ENCODE measurements around the gene RIN1. TPM values are rescaled to one million over a fixed set of nuclear protein-coding genes. Genes with fewer than 3 reads are reported as not detected.

RIN1 gene
- total and polyA plus RNA-seq, 2 of the 13 experiments (the other 11 are each of a cell fraction or from before 2014, with no cell fraction given), result 2.4 to 4.1 TPM

DNA sequence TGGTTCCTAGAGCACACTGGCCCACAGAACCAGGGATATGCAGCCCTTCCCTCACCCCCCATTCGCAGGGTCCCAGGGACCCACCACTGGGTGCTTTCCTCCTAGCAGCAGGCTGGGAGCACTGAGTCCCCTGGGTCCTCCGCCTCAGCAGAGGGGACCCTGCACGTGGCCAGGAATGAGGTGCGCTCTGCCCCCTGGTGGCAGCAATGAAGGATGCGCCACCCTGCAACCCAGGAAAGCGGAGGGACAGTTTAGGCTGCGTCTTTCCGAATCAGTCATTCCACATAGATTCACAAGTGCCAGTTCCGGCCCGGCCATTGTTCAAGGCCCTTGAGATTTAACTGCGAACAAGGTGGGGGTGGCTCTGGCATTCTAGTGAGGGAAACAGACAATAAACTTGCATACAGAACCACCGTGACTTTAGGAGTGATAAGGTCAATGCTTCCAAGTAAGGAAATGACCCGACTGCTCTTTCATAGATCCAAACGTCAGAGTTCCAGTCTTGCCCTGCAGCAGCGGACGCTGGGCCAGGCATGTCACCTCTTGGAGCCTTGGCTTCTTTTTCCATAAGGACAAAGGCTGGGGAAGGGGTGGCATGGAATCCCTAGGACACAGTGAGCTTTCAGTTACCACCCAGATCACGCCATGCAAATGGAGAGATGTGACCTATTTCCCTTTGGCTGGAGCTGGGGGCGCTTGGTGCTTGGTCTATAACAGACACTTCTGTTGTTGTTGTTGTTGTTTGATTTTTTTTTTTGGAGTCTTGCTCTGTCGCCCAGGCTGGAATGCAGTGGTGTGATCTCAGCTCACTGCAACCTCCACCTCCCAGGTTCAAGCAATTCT, 7.7 kb downstream of the RIN1 start (continued):
- TF ChIP-seq FOSL1 (CRISPR knock-in tag; IDR thresholded peaks at IDR 0.05; ENCODE audit: borderline replicate concordance) (no peak), ZNF225 (CRISPR knock-in tag; IDR thresholded peaks at IDR 0.05) (no peak; the same call in 1 of the 2 replicates), ZNF589 (CRISPR knock-in tag; conservative IDR thresholded peaks at IDR 0.05) (0 out of 2 replicates have a peak, but pooled peaks have one; percentile 68), ZNF674 (CRISPR knock-in tag; IDR thresholded peaks at IDR 0.05; ENCODE audit: low read depth) (no peak), HNRNPH1 (optimal IDR thresholded peaks at IDR 0.05; ENCODE audit: low read depth, low read length) (no peak), HOXA9 (CRISPR knock-in tag; IDR thresholded peaks at IDR 0.05; ENCODE audit: borderline replicate concordance) (peak; percentile 68; the same call in 1 of the 2 replicates), REL (CRISPR knock-in tag; conservative IDR thresholded peaks at IDR 0.05) (no peak), ZSCAN31 (CRISPR knock-in tag; IDR thresholded peaks at IDR 0.05; ENCODE audit: low read depth) (no peak), RFX3 (CRISPR knock-in tag; IDR thresholded peaks at IDR 0.05) (no peak), HHEX (CRISPR knock-in tag; IDR thresholded peaks at IDR 0.05) (no peak; the same call in 1 of the 2 replicates), ZNF768 (CRISPR knock-in tag; IDR thresholded peaks at IDR 0.05) (peak; percentile 57; the same call in 1 of the 2 replicates), ZNF264 (CRISPR knock-in tag; IDR thresholded peaks at IDR 0.05) (0 out of 2 replicates have a peak, but pooled peaks have one; percentile 41), KDM5B (CRISPR knock-in tag; IDR thresholded peaks at IDR 0.05; ENCODE audit: borderline replicate concordance) (no peak; the same call in 1 of the 2 replicates), MIER3 (CRISPR knock-in tag; IDR thresholded peaks at IDR 0.05; ENCODE audit: borderline replicate concordance) (peak; percentile 77; the same call in 1 of the 2 replicates), ZNF17 (CRISPR knock-in tag; IDR thresholded peaks at IDR 0.05) (no peak), ZNF572 (CRISPR knock-in tag; IDR thresholded peaks at IDR 0.05) (0 out of 2 replicates have a peak, but pooled peaks have one; percentile 91)
- TF ChIP-seq, protein P1, sequence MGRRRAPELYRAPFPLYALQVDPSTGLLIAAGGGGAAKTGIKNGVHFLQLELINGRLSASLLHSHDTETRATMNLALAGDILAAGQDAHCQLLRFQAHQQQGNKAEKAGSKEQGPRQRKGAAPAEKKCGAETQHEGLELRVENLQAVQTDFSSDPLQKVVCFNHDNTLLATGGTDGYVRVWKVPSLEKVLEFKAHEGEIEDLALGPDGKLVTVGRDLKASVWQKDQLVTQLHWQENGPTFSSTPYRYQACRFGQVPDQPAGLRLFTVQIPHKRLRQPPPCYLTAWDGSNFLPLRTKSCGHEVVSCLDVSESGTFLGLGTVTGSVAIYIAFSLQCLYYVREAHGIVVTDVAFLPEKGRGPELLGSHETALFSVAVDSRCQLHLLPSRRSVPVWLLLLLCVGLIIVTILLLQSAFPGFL (CRISPR knock-in tag; IDR thresholded peaks at IDR 0.05), result no peak
- TF ChIP-seq, protein P2, sequence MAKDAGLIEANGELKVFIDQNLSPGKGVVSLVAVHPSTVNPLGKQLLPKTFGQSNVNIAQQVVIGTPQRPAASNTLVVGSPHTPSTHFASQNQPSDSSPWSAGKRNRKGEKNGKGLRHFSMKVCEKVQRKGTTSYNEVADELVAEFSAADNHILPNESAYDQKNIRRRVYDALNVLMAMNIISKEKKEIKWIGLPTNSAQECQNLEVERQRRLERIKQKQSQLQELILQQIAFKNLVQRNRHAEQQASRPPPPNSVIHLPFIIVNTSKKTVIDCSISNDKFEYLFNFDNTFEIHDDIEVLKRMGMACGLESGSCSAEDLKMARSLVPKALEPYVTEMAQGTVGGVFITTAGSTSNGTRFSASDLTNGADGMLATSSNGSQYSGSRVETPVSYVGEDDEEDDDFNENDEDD (CRISPR knock-in tag; IDR thresholded peaks at IDR 0.05; ENCODE audit: borderline replicate concordance), result peak; percentile 94; the same call in 1 of the 2 replicates
- TF ChIP-seq, protein P3, sequence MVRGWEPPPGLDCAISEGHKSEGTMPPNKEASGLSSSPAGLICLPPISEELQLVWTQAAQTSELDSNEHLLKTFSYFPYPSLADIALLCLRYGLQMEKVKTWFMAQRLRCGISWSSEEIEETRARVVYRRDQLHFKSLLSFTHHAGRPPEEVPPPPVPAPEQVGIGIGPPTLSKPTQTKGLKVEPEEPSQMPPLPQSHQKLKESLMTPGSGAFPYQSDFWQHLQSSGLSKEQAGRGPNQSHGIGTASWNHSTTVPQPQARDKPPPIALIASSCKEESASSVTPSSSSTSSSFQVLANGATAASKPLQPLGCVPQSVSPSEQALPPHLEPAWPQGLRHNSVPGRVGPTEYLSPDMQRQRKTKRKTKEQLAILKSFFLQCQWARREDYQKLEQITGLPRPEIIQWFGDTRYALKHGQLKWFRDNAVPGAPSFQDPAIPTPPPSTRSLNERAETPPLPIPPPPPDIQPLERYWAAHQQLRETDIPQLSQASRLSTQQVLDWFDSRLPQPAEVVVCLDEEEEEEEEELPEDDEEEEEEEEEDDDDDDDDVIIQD (CRISPR knock-in tag; IDR thresholded peaks at IDR 0.05; ENCODE audit: low read depth), result no peak
- TF ChIP-seq, protein P4, sequence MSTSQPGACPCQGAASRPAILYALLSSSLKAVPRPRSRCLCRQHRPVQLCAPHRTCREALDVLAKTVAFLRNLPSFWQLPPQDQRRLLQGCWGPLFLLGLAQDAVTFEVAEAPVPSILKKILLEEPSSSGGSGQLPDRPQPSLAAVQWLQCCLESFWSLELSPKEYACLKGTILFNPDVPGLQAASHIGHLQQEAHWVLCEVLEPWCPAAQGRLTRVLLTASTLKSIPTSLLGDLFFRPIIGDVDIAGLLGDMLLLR (CRISPR knock-in tag; IDR thresholded peaks at IDR 0.05), result peak; percentile 67
- TF ChIP-seq, protein P5, sequence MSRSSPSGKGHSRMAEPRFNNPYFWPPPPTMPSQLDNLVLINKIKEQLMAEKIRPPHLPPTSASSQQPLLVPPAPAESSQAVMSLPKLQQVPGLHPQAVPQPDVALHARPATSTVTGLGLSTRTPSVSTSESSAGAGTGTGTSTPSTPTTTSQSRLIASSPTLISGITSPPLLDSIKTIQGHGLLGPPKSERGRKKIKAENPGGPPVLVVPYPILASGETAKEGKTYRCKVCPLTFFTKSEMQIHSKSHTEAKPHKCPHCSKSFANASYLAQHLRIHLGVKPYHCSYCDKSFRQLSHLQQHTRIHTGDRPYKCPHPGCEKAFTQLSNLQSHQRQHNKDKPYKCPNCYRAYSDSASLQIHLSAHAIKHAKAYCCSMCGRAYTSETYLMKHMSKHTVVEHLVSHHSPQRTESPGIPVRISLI (CRISPR knock-in tag; IDR thresholded peaks at IDR 0.05; ENCODE audit: borderline replicate concordance), result peak; percentile 56; the same call in 1 of the 2 replicates

Measured in HepG2 (cell line).